ENCODE results near the gene ALDH1L1. TPM values are rescaled to one million over a fixed set of nuclear protein-coding genes. Genes with fewer than 3 reads are reported as not detected.

Gene ALDH1L1
- total RNA-seq, 2 donors from 2014 or later: 5.6 to 12.4 TPM

Other genes starting within 250 kb of the ALDH1L1 start
- gene ROPN1B, start 211.4 kb downstream of the ALDH1L1 start, total RNA-seq: not detected
- gene SLC41A3, start 96.5 kb downstream of the ALDH1L1 start, total RNA-seq: 10 to 100 TPM; 44.7 to 49.0 TPM
- 10 to 100 TPM; 10.6 to 15.5 TPM for gene KLF15, start 176.8 kb upstream of the ALDH1L1 start, total RNA-seq
- not detected for gene CFAP100, start 214.3 kb upstream of the ALDH1L1 start, total RNA-seq